ENCODE data around the gene OMP.

OMP gene

GRCh38 chr11:77142091-77142975 lies 39.7 kb downstream of the OMP start:
- H3K36me3 ChIP-seq (ENCODE audit: control insufficient read depth in 2 of 2, insufficient read depth in 1 of 2, low read length in 2 of 2) = no peaks in the 10 kb centered on the region
- no peak overlapping the region for H3K4me3 ChIP-seq (ENCODE audit: low read depth, low read length)
- no peaks in the 10 kb centered on the region for H3K4me1 ChIP-seq (ENCODE audit: control insufficient read depth, insufficient read depth, low read length)
- ChIA-PET CTCF (interaction anchor here (0.6 to 2.3 kb wide), 2 partner anchors 15 to 627 kb away, joined by 4 to 13 read pairs; partner anchors contain the start of gene MYO7A), POLR2A (no interaction called here)
- H3K9me3 ChIP-seq (ENCODE audit: control insufficient read depth, insufficient read depth, low read depth, low read length) = no peaks in the 10 kb centered on the region
- TF ChIP-seq ZNF132 (tag by site-specific recombination; IDR thresholded peaks at IDR 0.05; ENCODE audit: borderline replicate concordance) (no peak), ZNF530 (tag by site-specific recombination; IDR thresholded peaks at IDR 0.05; ENCODE audit: low read depth) (no peak), ZNF560 (tag by site-specific recombination; IDR thresholded peaks at IDR 0.05; ENCODE audit: borderline replicate concordance) (no peak), ZNF350 (tag by site-specific recombination; IDR thresholded peaks at IDR 0.05) (no peak)
- no peak overlapping the region for H3K27ac ChIP-seq (ENCODE audit: extremely low read depth, low read depth, low read length)

GRCh38 chr11:77143405-77144020 lies 40.9 kb downstream of the OMP start:
- ChIA-PET POLR2A (no interaction called here), CTCF (interaction anchor here (0.6 to 2.3 kb wide), 3 partner anchors 16 to 52 kb away, joined by 3 to 13 read pairs (median 3); partner anchors contain the start of gene MYO7A)
- Histone ChIP-seq H3K27ac (ENCODE audit: extremely low read depth, low read depth, low read length) (no peak overlapping the region), H3K36me3 (ENCODE audit: control insufficient read depth in 2 of 2, insufficient read depth in 1 of 2, low read length in 2 of 2) (no peaks in the 10 kb centered on the region), H3K4me1 (ENCODE audit: control insufficient read depth, insufficient read depth, low read length) (no peaks in the 10 kb centered on the region), H3K4me3 (ENCODE audit: low read depth, low read length) (no peak overlapping the region), H3K9me3 (ENCODE audit: control insufficient read depth, insufficient read depth, low read depth, low read length) (no peaks in the 10 kb centered on the region)
- TF ChIP-seq ZNF785 (tag by site-specific recombination; IDR thresholded peaks at IDR 0.05) (no peak), PBX3 (CRISPR knock-in tag; IDR thresholded peaks at IDR 0.05) (no peak), ZNF394 (tag by site-specific recombination; IDR thresholded peaks at IDR 0.05; ENCODE audit: borderline replicate concordance) (no peak), ZNF518A (tag by site-specific recombination; conservative IDR thresholded peaks at IDR 0.05; ENCODE audit: low read depth) (no peak), ZNF501 (tag by site-specific recombination; IDR thresholded peaks at IDR 0.05) (no peak), ZNF18 (tag by site-specific recombination; IDR thresholded peaks at IDR 0.05) (no peak), ZNF692 (tag by site-specific recombination; IDR thresholded peaks at IDR 0.05) (no peak), ZNF24 (tag by site-specific recombination; IDR thresholded peaks at IDR 0.05) (no peak), IKZF3 (tag by site-specific recombination; IDR thresholded peaks at IDR 0.05) (no peak), ZNF768 (tag by site-specific recombination; IDR thresholded peaks at IDR 0.05) (no peak), ZNF174 (tag by site-specific recombination; IDR thresholded peaks at IDR 0.05) (no peak), ZNF133 (tag by site-specific recombination; IDR thresholded peaks at IDR 0.05) (no peak), ZNF558 (tag by site-specific recombination; IDR thresholded peaks at IDR 0.05) (no peak), ZNF555 (tag by site-specific recombination; conservative IDR thresholded peaks at IDR 0.05) (no peak), ZNF157 (tag by site-specific recombination; IDR thresholded peaks at IDR 0.05) (no peak), ZSCAN4 (tag by site-specific recombination; IDR thresholded peaks at IDR 0.05) (no peak), ZSCAN23 (tag by site-specific recombination; IDR thresholded peaks at IDR 0.05) (no peak)
